Type B pancreatic cell (in vitro differentiated cells): Measurements from ENCODE around the gene MYCBPAP. TPM values are rescaled to one million over a fixed set of nuclear protein-coding genes. Genes with fewer than 3 reads are reported as not detected.
A peak's percentile ranks its signal among the peaks of the same experiment; 100 is the strongest.

Experiments used
- DNase-seq: peaks from one replicate; pipeline ENCODE4 v3.0.0; 2021; ENCODE audit warnings: mixed read lengths; ENCODE audit not compliant: unreplicated experiment; ENCODE audit errors: extremely low spot score
- H3K27ac Mint-ChIP-seq: 2 replicates; pipeline ENCODE4 v1.8.0; 2021; ENCODE audit warnings: mild to moderate bottlenecking, mixed read lengths
- H3K27me3 Mint-ChIP-seq: 2 replicates; pipeline ENCODE4 v1.8.0; 2021; ENCODE audit warnings: mixed read lengths
- H3K36me3 Mint-ChIP-seq: 2 replicates; pipeline ENCODE4 v1.8.0; 2021; ENCODE audit warnings: mixed read lengths
- H3K4me1 Mint-ChIP-seq: one replicate; pipeline ENCODE4 v1.8.0; 2021; ENCODE audit warnings: mixed read lengths; ENCODE audit not compliant: unreplicated experiment
- H3K4me3 Mint-ChIP-seq: 2 replicates; pipeline ENCODE4 v1.8.0; 2021; ENCODE audit warnings: mild to moderate bottlenecking, mixed read lengths
- H3K9me3 Mint-ChIP-seq: 2 replicates; pipeline ENCODE4 v1.8.0; 2021; ENCODE audit warnings: mixed read lengths
- CTCF ChIP-seq: fragments of 200-600 bp; sonication (generic); conservative IDR thresholded peaks from 2 replicates; pipeline ENCODE4 v1.5.0; 2021; ENCODE audit warnings: antibody characterized with exemption, mild to moderate bottlenecking
- total RNA-seq: library from RNA; stranded (reverse); gene quantifications from 2 replicates; pipeline ENCODE4 v1.2.1, GENCODE V29; 2021; ENCODE audit warnings: low replicate concordance

The MYCBPAP gene
- total RNA-seq, 1 donor from 2014 or later = 4.1 TPM

- Mint-ChIP-seq H3K27ac (no peak overlapping the region), H3K4me3 (no peak overlapping the region)
These were observed 26.1 kb upstream of the MYCBPAP start for GRCh38 chr17:50482110-50482509.

GRCh38 chr17:50482516-50482915 is 25.7 kb upstream of the MYCBPAP start:
- Mint-ChIP-seq H3K27me3 (peaks cover 5% of the 10 kb centered on the region), H3K4me1 (peaks cover 14% of the 10 kb centered on the region), H3K9me3 (no peaks in the 10 kb centered on the region), H3K4me3 (no peak overlapping the region), H3K36me3 (peaks cover 7% of the 10 kb centered on the region), H3K27ac (peak overlapping the region; percentile 50)
- peak; percentile 84 for DNase-seq
- peak; percentile 89 for TF ChIP-seq CTCF

More at GRCh38 chr17:50482110-50482509, 26.1 kb upstream of the MYCBPAP start:
- Mint-ChIP-seq H3K4me1 (peaks cover 14% of the 10 kb centered on the region), H3K27me3 (peaks cover 5% of the 10 kb centered on the region), H3K9me3 (no peaks in the 10 kb centered on the region), H3K36me3 (peaks cover 7% of the 10 kb centered on the region)
- DNase-seq = no peak
- no peak for TF ChIP-seq CTCF

- TF ChIP-seq CTCF = no peak
- Mint-ChIP-seq H3K9me3 (no peaks in the 10 kb centered on the region), H3K4me3 (no peak overlapping the region), H3K36me3 (peaks cover 5% of the 10 kb centered on the region), H3K27ac (no peak overlapping the region), H3K27me3 (peaks cover 2% of the 10 kb centered on the region), H3K4me1 (peaks cover 9% of the 10 kb centered on the region)
- no peak for DNase-seq
These were observed 25.0 kb upstream of the MYCBPAP start for GRCh38 chr17:50483266-50483665.

- peaks cover 3% of the 10 kb centered on the region for H3K36me3 Mint-ChIP-seq
- no peaks in the 10 kb centered on the region for H3K9me3 Mint-ChIP-seq
- no peak overlapping the region for H3K4me3 Mint-ChIP-seq
- no peak overlapping the region for H3K27ac Mint-ChIP-seq
- TF ChIP-seq CTCF = no peak
- H3K4me1 Mint-ChIP-seq = peaks cover 2% of the 10 kb centered on the region
- no peaks in the 10 kb centered on the region for H3K27me3 Mint-ChIP-seq
- no peak for DNase-seq
These were observed 23.7 kb upstream of the MYCBPAP start for GRCh38 chr17:50484386-50485155.

- Mint-ChIP-seq H3K36me3 (peaks cover 3% of the 10 kb centered on the region), H3K4me3 (no peak overlapping the region), H3K4me1 (no peaks in the 10 kb centered on the region), H3K27ac (no peak overlapping the region), H3K9me3 (no peaks in the 10 kb centered on the region), H3K27me3 (no peaks in the 10 kb centered on the region)
- no peak for DNase-seq
- TF ChIP-seq CTCF = no peak
These were observed 20.8 kb upstream of the MYCBPAP start for GRCh38 chr17:50487213-50488096.
